GM21576 (cell line): ENCODE measurements around the gene SERPINE1.

Experiments used
- ATAC-seq: cut with Tn5 transposase; IDR thresholded peaks from one replicate; pipeline ENCODE4 v1.9.1; 2021; ENCODE audit warnings: mild to moderate bottlenecking, moderate library complexity; ENCODE audit not compliant: unreplicated experiment

Gene SERPINE1

GRCh38 chr7:101185258-101185839, 58.4 kb downstream of the SERPINE1 start:
- ATAC-seq = no peak

DNA sequence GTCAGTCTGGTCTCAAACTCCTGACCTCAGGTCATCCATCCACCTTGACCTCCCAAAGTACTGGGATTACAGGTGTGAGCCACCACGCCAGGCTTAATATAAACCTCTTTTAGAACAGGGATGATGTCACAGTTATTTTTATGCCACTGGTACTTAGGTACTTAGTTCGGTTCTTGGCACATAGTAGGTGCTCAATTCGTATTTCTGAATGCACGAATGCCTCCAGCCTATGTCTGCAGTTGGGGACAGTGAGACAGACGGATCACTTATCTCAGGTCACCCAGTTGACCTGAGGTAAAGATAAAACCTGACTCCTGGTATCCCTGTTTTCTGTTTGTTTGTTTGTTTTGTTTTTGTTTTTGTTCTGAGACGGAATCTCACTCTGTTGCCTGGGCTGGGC, 59.3 kb downstream of the SERPINE1 start:
- no peak for ATAC-seq

GRCh38 chr7:101186844-101187428, 60.0 kb downstream of the SERPINE1 start:
- ATAC-seq = no peak
